Measurements from ENCODE around the gene NR2C1.

Gene NR2C1

GRCh38 chr12:95088379-95088778, 15.0 kb upstream of the NR2C1 start:
- no peak for TF ChIP-seq TAF1 (IDR thresholded peaks at IDR 0.05; ENCODE audit: low read depth, low read length)
- TF ChIP-seq POLR2A (IDR thresholded peaks at IDR 0.05; ENCODE audit: low read depth, low read length): no peak
- peak; percentile 86 for TF ChIP-seq SPI1 (IDR thresholded peaks at IDR 0.05; ENCODE audit: low read depth, low read length)
- no peak for TF ChIP-seq POLR2AphosphoS5 (IDR thresholded peaks at IDR 0.05; ENCODE audit: low read depth, low read length)
- no peak for TF ChIP-seq POU2F2 (IDR thresholded peaks at IDR 0.05; ENCODE audit: low read depth, low read length)
- DNase-seq (ENCODE audit: insufficient read length, low spot score): no peak

GRCh38 chr12:95085612-95086011, 12.2 kb upstream of the NR2C1 start:
- DNase-seq (ENCODE audit: insufficient read length, low spot score): no peak
- no peak for TF ChIP-seq POLR2A (IDR thresholded peaks at IDR 0.05; ENCODE audit: low read depth, low read length)
- no peak for TF ChIP-seq PAX5 (IDR thresholded peaks at IDR 0.05; ENCODE audit: insufficient read depth, low read length, severe bottlenecking)
- TF ChIP-seq POU2F2 (IDR thresholded peaks at IDR 0.05; ENCODE audit: low read depth, low read length): no peak
- TF ChIP-seq TAF1 (IDR thresholded peaks at IDR 0.05; ENCODE audit: low read depth, low read length): no peak
- TF ChIP-seq SPI1 (IDR thresholded peaks at IDR 0.05; ENCODE audit: low read depth, low read length): no peak
- TF ChIP-seq POLR2AphosphoS5 (IDR thresholded peaks at IDR 0.05; ENCODE audit: low read depth, low read length): no peak
- no peak for FAIRE-seq

More at GRCh38 chr12:95088379-95088778, 15.0 kb upstream of the NR2C1 start:
- peak; percentile 71 for FAIRE-seq

- DNase-seq (ENCODE audit: insufficient read length, low spot score): no peak
- no peak for FAIRE-seq
- TF ChIP-seq TAF1 (IDR thresholded peaks at IDR 0.05; ENCODE audit: low read depth, low read length) (no peak), POU2F2 (IDR thresholded peaks at IDR 0.05; ENCODE audit: low read depth, low read length) (no peak), POLR2AphosphoS5 (IDR thresholded peaks at IDR 0.05; ENCODE audit: low read depth, low read length) (no peak), PAX5 (IDR thresholded peaks at IDR 0.05; ENCODE audit: insufficient read depth, low read length, severe bottlenecking) (no peak), POLR2A (IDR thresholded peaks at IDR 0.05; ENCODE audit: low read depth, low read length) (no peak), SPI1 (IDR thresholded peaks at IDR 0.05; ENCODE audit: low read depth, low read length) (no peak)
Observed at GRCh38 chr12:95083938-95084337, 10.5 kb upstream of the NR2C1 start.

GRCh38 chr12:95083471-95083870, 10.1 kb upstream of the NR2C1 start:
- TF ChIP-seq POLR2A (IDR thresholded peaks at IDR 0.05; ENCODE audit: low read depth, low read length) (no peak), PAX5 (IDR thresholded peaks at IDR 0.05; ENCODE audit: insufficient read depth, low read length, severe bottlenecking) (no peak), TAF1 (IDR thresholded peaks at IDR 0.05; ENCODE audit: low read depth, low read length) (no peak), POLR2AphosphoS5 (IDR thresholded peaks at IDR 0.05; ENCODE audit: low read depth, low read length) (no peak), SPI1 (IDR thresholded peaks at IDR 0.05; ENCODE audit: low read depth, low read length) (no peak), POU2F2 (IDR thresholded peaks at IDR 0.05; ENCODE audit: low read depth, low read length) (no peak)
- no peak for DNase-seq (ENCODE audit: insufficient read length, low spot score)
- FAIRE-seq: no peak

GRCh38 chr12:95077341-95077740, 3.9 kb upstream of the NR2C1 start:
- FAIRE-seq (no peak), DNase-seq (ENCODE audit: insufficient read length, low spot score) (no peak)
- TF ChIP-seq POLR2A (IDR thresholded peaks at IDR 0.05; ENCODE audit: low read depth, low read length) (no peak), TAF1 (IDR thresholded peaks at IDR 0.05; ENCODE audit: low read depth, low read length) (no peak), PAX5 (IDR thresholded peaks at IDR 0.05; ENCODE audit: insufficient read depth, low read length, severe bottlenecking) (no peak), POU2F2 (IDR thresholded peaks at IDR 0.05; ENCODE audit: low read depth, low read length) (no peak), POLR2AphosphoS5 (IDR thresholded peaks at IDR 0.05; ENCODE audit: low read depth, low read length) (no peak), SPI1 (IDR thresholded peaks at IDR 0.05; ENCODE audit: low read depth, low read length) (no peak)

- TF ChIP-seq POLR2AphosphoS5 (IDR thresholded peaks at IDR 0.05; ENCODE audit: low read depth, low read length) (no peak), POLR2A (IDR thresholded peaks at IDR 0.05; ENCODE audit: low read depth, low read length) (no peak), POU2F2 (IDR thresholded peaks at IDR 0.05; ENCODE audit: low read depth, low read length) (no peak), PAX5 (IDR thresholded peaks at IDR 0.05; ENCODE audit: insufficient read depth, low read length, severe bottlenecking) (no peak), SPI1 (IDR thresholded peaks at IDR 0.05; ENCODE audit: low read depth, low read length) (no peak), TAF1 (IDR thresholded peaks at IDR 0.05; ENCODE audit: low read depth, low read length) (no peak)
- FAIRE-seq: no peak
- no peak for DNase-seq (ENCODE audit: insufficient read length, low spot score)
Observed at GRCh38 chr12:95074766-95075165, 1.3 kb upstream of the NR2C1 start.

GRCh38 chr12:95073698-95074520, 491 bp upstream of the NR2C1 start:
- TF ChIP-seq POLR2A (IDR thresholded peaks at IDR 0.05; ENCODE audit: low read depth, low read length) (no peak), POLR2AphosphoS5 (IDR thresholded peaks at IDR 0.05; ENCODE audit: low read depth, low read length) (no peak), SPI1 (IDR thresholded peaks at IDR 0.05; ENCODE audit: low read depth, low read length) (no peak), PAX5 (IDR thresholded peaks at IDR 0.05; ENCODE audit: insufficient read depth, low read length, severe bottlenecking) (no peak), POU2F2 (IDR thresholded peaks at IDR 0.05; ENCODE audit: low read depth, low read length) (no peak), TAF1 (IDR thresholded peaks at IDR 0.05; ENCODE audit: low read depth, low read length) (no peak)
- no peak for FAIRE-seq
- no peak for DNase-seq (ENCODE audit: insufficient read length, low spot score)

GRCh38 chr12:95070378-95070777, 3.0 kb downstream of the NR2C1 start:
- TF ChIP-seq TAF1 (IDR thresholded peaks at IDR 0.05; ENCODE audit: low read depth, low read length) (no peak), POLR2AphosphoS5 (IDR thresholded peaks at IDR 0.05; ENCODE audit: low read depth, low read length) (no peak), SPI1 (IDR thresholded peaks at IDR 0.05; ENCODE audit: low read depth, low read length) (no peak), POLR2A (IDR thresholded peaks at IDR 0.05; ENCODE audit: low read depth, low read length) (no peak), PAX5 (IDR thresholded peaks at IDR 0.05; ENCODE audit: insufficient read depth, low read length, severe bottlenecking) (no peak), POU2F2 (IDR thresholded peaks at IDR 0.05; ENCODE audit: low read depth, low read length) (no peak)
- DNase-seq (ENCODE audit: insufficient read length, low spot score) (no peak), FAIRE-seq (no peak)

- DNase-seq (ENCODE audit: insufficient read length, low spot score): no peak
Observed at GRCh38 chr12:95066091-95066855, 7.1 kb downstream of the NR2C1 start.

More at GRCh38 chr12:95066091-95066855, 7.1 kb downstream of the NR2C1 start:
- TF ChIP-seq POLR2A (IDR thresholded peaks at IDR 0.05; ENCODE audit: low read depth, low read length) (no peak), POLR2AphosphoS5 (IDR thresholded peaks at IDR 0.05; ENCODE audit: low read depth, low read length) (no peak), SPI1 (IDR thresholded peaks at IDR 0.05; ENCODE audit: low read depth, low read length) (no peak), POU2F2 (IDR thresholded peaks at IDR 0.05; ENCODE audit: low read depth, low read length) (no peak), TAF1 (IDR thresholded peaks at IDR 0.05; ENCODE audit: low read depth, low read length) (no peak), PAX5 (IDR thresholded peaks at IDR 0.05; ENCODE audit: insufficient read depth, low read length, severe bottlenecking) (no peak)
- FAIRE-seq: no peak

Data from GM12891 (cell line).